SU-DHL-6 (cell line): ENCODE data around the gene PTPRJ.

Experiments
- EZH2phosphoT487 ChIP-seq: fragments of 200-600 bp; sonication (generic), shearing (Covaris generic); conservative IDR thresholded peaks from 2 replicates; pipeline ENCODE4 v1.6.1; 2018; ENCODE audit warnings: mild to moderate bottlenecking, antibody characterized with exemption, low read length, moderate library complexity, mixed read lengths
- TF ChIP-seq, protein P1 (sequence below): fragments of 200-600 bp; sonication (generic); IDR thresholded peaks from one replicate; pipeline ENCODE4 v1.5.1; 2017; ENCODE audit warnings: antibody characterized with exemption, mild to moderate bottlenecking, low read length, moderate library complexity; ENCODE audit not compliant: insufficient read depth, poor library complexity, severe bottlenecking

GRCh38 chr11:48169259-48169658 lies 188.9 kb downstream of the PTPRJ start:
- TF ChIP-seq, protein P1, sequence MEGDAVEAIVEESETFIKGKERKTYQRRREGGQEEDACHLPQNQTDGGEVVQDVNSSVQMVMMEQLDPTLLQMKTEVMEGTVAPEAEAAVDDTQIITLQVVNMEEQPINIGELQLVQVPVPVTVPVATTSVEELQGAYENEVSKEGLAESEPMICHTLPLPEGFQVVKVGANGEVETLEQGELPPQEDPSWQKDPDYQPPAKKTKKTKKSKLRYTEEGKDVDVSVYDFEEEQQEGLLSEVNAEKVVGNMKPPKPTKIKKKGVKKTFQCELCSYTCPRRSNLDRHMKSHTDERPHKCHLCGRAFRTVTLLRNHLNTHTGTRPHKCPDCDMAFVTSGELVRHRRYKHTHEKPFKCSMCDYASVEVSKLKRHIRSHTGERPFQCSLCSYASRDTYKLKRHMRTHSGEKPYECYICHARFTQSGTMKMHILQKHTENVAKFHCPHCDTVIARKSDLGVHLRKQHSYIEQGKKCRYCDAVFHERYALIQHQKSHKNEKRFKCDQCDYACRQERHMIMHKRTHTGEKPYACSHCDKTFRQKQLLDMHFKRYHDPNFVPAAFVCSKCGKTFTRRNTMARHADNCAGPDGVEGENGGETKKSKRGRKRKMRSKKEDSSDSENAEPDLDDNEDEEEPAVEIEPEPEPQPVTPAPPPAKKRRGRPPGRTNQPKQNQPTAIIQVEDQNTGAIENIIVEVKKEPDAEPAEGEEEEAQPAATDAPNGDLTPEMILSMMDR = no peak
- TF ChIP-seq EZH2phosphoT487 = no peak
